Colon (tissue), 2 donors: ENCODE measurements around the gene TAF11L2.
"Not testable (repeated sequence)": the region's sequence is repeated elsewhere in the genome, so short reads cannot be mapped to it uniquely, and the experiment has no call there.

Experiments used
- FAIRE-seq: peaks from 2 replicates; lab custom pipeline; 2012; peaks lifted over from hg19 to GRCh38; lab: Jason Lieb, UNC
- donor health status: control.
- donor health status: control.

Gene TAF11L2

DNA sequence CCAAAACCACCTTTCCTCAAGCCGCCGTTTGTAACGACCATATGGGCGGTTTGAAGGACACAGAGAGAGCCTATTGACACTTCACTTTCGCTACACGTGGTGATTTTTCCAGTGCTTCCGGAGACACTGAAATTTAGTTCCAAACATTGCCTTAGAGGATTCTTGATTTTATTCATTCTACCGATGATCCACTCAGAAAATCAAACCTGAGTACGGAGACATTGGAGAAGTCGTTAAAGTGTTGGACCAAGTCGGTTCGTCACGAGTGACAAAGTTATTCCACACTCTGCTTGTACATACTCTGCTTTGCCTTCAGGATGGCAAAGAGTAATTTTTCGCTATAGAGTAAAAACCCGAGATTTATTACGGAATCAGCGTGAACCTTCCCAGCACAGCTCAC lies 28.5 kb downstream of the TAF11L2 start:
- FAIRE-seq, result not testable (repeated sequence)

DNA sequence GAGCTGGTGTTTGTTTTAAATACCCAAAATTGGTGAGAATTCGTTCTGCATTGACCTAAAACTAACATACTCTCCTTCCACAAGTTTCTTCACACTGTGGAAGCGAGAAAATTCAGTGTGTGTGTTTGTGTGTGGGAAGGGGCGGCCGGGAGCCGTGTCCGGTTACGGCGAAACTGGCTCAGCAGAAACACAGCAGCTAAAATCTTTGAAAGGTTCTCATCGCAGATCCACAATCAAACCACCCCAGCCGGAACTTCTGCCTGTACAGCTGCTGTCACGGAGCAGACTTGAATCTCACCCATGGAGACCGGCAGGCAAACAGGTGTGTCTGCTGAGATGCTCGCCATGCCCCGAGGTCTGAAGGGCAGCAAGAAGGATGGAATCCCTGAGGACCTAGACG lies 30.3 kb downstream of the TAF11L2 start, which contains the start of gene TAF11L6:
TSS of gene TAF11L6 (plus strand) at position 301 of the 400 bp plus-strand sequence.
- FAIRE-seq, result not testable (repeated sequence)
